Inferior parietal cortex (tissue), 1 donor: Measurements from ENCODE around the gene CNTNAP3B.
"Not testable (repeated sequence)": the region's sequence is repeated elsewhere in the genome, so short reads cannot be mapped to it uniquely, and the experiment has no call there.

Experiments
- DNase-seq: peaks from one replicate; pipeline ENCODE4 v3.0.0-alpha.2; 2016; ENCODE audit errors: extremely low spot score

Gene CNTNAP3B

DNA sequence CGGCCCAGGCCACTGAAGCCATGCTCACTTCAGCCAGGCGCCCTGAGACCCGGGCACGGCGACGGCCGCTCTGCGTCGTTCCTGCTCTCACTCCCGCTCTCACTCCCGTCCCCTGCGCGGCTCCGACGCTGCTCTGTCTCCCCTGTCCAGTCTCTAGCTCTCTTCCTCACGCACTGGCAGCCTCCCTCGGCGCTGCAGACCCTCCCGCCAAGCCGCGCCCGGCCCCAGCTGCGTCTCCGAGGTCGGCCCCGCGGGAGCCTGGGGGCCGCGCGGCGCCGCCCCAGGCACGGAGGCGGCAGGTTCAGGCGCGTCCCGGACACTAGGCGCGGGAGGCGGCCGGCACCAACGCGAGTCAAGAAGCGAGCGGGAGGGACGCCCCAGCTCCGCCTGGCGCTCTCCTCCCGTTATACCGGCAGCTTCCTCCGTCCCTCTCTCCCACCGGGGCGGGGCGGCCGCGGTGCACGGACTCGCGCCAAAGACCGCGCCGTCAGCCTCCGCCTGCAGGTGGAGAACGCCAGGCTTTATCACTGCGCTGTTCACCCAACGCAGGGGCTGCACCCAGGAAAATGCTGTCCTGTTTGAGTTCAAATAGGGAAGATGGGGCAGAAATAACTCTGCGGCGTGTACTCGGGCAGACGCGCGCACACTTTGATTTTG, at the start of gene CNTNAP3B:
Gene CNTNAP3B, minus strand, starts transcription at position 354 of the 657 bp plus-strand sequence. Its CDS starts 332 bp downstream, at position 22.
- not testable (repeated sequence) for DNase-seq

- not testable (repeated sequence) for DNase-seq
Measured at GRCh38 chr9:42160299-42160698, 31.1 kb upstream of the CNTNAP3B start.

DNA sequence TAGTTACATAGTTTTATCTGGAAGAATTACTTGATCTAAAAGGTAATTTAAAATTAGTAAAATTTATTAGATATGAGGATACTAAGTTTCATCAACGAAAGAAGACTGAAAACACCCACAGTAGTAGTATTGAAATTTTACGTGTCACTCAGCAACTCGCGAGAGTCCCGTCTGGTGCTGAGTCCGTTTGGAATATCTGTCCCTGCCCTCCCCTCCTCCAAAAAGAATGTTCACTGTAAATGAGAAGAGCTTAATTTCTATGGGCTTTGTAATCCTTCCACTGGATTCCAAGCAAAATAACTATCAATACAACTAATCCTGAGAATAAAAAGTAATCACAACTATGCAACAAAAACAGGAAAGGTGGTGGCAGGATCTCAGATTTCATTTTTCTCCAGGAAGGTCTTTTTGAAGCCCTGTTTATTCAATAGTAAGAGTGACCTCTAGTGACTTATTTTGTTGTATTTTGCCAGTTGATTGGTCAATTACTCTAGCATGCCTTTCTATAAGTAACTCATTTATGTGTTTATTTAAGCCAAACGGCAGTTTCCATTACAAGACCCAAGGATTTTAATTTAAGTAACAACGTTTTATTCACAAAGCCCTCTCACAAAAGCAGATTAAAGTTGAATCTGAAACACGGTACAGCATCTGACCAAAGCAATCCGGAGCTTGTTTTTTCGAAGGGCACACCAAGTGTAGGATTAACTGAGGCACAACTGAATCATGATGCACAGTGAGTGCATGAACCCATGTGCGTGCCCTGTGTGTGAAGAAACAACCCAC, 2.0 kb downstream of the CNTNAP3B start:
- peak; percentile 15 for DNase-seq

- DNase-seq, result not testable (repeated sequence)
Measured at GRCh38 chr9:42121007-42121406, 8.2 kb downstream of the CNTNAP3B start.

DNA sequence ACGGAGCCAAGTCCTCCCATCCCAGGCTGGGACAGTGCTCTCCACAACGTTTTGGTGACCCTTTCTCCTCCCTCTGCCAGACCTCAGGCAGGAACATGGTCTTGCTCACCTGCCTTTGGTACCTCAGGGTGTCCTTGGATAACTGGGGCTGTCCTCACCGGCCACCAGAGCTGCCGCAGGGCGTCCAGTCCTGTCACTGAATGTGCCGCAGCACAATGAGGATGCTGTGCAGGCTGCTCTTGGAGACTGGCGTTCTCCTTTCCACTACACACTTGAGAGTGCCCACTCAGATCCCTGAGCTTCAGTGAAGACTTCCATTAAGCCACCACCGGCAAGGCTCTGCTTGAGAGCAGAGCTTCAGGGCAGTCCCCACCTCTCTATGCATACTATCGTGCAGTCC, 33.3 kb downstream of the CNTNAP3B start:
- DNase-seq, result not testable (repeated sequence)

- DNase-seq, result not testable (repeated sequence)
Measured at GRCh38 chr9:42084559-42084952, 44.7 kb downstream of the CNTNAP3B start.

GRCh38 chr9:42083877-42084558, 45.2 kb downstream of the CNTNAP3B start:
- not testable (repeated sequence) for DNase-seq

- not testable (repeated sequence) for DNase-seq
Measured at GRCh38 chr9:42080376-42080775, 48.9 kb downstream of the CNTNAP3B start.

GRCh38 chr9:42074868-42075267, 54.4 kb downstream of the CNTNAP3B start:
- DNase-seq, result not testable (repeated sequence)

DNA sequence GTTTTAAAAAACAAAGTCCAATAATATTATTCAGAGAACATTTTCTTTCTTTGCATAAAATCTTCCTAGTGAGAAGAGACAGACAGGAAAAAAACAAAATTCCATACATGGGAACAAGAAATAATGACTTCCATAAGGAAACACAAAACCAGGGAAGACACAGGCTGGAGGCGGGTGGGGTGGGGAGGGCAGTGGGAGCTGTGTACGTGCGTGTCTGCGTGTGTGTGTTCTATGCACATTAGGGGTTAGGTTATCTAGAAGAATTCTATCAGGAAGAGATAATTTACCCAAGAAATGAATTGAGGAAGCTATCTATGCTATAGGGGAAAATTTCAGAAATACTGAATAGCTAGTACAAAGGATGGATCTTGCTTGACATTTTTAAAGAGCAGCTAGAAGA, 58.2 kb downstream of the CNTNAP3B start:
- not testable (repeated sequence) for DNase-seq

- not testable (repeated sequence) for DNase-seq
Measured at GRCh38 chr9:42070035-42070799, 59.0 kb downstream of the CNTNAP3B start.

- not testable (repeated sequence) for DNase-seq
Measured at GRCh38 chr9:42053874-42054273, 75.4 kb downstream of the CNTNAP3B start.

GRCh38 chr9:42050701-42051100, 78.5 kb downstream of the CNTNAP3B start:
- DNase-seq, result not testable (repeated sequence)

GRCh38 chr9:42044422-42045010, 84.7 kb downstream of the CNTNAP3B start:
- DNase-seq, result not testable (repeated sequence)

DNA sequence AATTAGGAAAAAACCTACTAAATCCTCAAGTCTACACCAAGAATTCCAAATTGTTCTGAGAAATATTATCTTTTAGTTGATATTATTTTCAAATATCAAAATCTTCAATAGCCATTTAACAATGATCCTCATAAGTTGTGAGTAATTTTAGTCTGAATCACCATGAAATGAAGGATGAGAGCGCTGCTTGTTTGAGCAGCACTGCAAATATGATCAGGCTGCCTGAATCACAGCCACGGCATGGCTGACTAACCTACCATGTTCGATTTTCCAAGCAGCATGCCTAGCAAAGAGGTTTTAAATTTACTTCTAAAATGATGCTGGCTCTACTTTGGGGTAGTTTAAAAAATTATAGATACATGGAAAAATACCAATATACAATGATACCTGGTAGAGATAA, 95.7 kb downstream of the CNTNAP3B start:
- not testable (repeated sequence) for DNase-seq

DNA sequence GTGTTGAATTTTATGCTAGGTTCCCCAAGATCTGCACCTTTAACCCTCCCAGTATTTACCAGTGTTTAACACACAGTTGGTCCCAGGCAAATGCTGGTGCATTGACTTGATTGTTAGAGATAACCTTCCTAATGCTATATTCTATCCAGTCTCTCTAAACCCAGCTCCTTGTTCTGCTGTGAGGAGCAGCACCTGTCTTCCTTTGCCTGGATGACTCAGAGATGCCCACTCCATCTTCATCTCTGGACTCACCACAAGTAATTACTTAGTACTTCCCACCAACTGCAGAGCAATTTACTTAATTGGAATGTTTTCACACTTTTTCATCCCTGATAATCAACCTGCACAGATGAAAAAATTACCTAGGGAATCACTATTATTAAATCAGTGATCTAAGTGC, 108.6 kb downstream of the CNTNAP3B start:
- not testable (repeated sequence) for DNase-seq

DNA sequence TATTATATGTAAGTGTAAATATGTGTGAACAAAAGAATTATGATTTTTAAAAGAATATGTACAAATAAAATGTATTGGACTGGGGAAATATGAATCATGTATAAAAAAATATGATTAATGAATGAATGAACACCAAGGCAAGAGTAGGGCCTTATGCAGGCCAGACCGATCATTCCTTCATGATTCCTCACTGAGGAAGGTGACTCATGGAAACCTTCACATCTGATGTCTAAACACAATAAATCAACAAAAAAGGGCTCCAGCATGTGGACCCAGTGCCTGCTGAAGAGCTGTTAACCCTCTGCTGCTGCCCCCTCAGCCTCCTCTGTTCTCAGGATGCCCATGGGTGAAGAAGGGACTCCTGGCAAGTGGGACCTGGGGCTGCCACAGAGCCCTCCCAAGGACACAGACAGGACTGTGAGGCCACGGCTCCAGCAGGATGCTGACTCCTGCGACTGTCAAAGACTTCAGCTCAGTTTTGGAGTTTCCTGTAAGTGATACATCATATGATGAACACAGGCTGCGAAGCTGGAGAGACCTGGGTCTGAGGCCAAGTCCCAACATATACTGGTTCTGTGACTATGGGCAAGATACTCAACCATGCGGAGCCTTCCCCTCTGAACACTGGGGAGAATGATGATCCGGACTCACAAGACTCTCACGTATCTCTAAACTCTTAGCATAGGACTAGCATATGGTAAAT, 110.9 kb downstream of the CNTNAP3B start:
- DNase-seq, result not testable (repeated sequence)

- DNase-seq, result not testable (repeated sequence)
Measured at GRCh38 chr9:42014317-42014716, 114.9 kb downstream of the CNTNAP3B start.

GRCh38 chr9:41991607-41992006, 137.6 kb downstream of the CNTNAP3B start:
- not testable (repeated sequence) for DNase-seq

GRCh38 chr9:41980271-41980670, 149.0 kb downstream of the CNTNAP3B start:
- not testable (repeated sequence) for DNase-seq
